GM12872 (cell line): ENCODE measurements around the gene PRKACA.
A peak's percentile ranks its signal among the peaks of the same experiment; 100 is the strongest.

Source experiments
- TF ChIP-seq, protein P1 (sequence below): IDR thresholded peaks from 3 replicates; pipeline ENCODE4 v1.5.1; 2011; ENCODE audit warnings: low read depth, mild to moderate bottlenecking, low read length, moderate library complexity; ENCODE audit not compliant: insufficient read depth

PRKACA gene

DNA sequence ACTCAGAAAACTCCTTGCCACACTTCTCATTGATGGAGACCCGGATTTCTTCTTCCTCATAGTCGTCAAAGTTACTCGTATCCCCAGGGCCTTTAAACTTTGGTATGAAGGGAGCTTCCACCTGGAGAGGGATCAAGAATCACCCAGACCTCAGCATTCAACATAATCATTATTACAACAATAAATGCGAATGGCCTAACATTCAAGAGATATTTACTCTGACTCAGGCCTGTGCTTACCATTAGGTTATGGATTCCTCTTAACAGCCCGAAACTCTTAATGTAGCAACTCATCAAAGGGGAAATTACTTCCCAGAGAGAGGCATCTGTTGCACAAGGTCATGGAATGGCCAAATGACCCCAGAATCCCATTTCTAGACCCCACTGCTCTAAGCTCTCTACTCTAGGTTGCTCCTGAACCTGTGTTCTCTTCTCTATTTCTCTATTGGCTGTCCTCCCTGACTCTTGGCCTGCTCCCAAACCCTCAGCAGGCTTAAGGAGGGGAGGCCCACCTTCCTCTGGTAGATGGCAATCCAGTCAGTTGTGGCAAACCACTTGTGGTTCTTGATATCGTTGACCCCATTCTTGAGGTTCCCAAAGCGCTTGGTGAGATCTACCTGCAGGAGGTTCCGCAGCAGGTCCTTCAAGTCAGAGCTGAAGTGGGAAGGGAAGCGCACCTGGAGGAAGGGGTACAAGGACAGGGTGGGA lies 24.3 kb downstream of the PRKACA start:
- TF ChIP-seq, protein P1, sequence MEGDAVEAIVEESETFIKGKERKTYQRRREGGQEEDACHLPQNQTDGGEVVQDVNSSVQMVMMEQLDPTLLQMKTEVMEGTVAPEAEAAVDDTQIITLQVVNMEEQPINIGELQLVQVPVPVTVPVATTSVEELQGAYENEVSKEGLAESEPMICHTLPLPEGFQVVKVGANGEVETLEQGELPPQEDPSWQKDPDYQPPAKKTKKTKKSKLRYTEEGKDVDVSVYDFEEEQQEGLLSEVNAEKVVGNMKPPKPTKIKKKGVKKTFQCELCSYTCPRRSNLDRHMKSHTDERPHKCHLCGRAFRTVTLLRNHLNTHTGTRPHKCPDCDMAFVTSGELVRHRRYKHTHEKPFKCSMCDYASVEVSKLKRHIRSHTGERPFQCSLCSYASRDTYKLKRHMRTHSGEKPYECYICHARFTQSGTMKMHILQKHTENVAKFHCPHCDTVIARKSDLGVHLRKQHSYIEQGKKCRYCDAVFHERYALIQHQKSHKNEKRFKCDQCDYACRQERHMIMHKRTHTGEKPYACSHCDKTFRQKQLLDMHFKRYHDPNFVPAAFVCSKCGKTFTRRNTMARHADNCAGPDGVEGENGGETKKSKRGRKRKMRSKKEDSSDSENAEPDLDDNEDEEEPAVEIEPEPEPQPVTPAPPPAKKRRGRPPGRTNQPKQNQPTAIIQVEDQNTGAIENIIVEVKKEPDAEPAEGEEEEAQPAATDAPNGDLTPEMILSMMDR = no peak

DNA sequence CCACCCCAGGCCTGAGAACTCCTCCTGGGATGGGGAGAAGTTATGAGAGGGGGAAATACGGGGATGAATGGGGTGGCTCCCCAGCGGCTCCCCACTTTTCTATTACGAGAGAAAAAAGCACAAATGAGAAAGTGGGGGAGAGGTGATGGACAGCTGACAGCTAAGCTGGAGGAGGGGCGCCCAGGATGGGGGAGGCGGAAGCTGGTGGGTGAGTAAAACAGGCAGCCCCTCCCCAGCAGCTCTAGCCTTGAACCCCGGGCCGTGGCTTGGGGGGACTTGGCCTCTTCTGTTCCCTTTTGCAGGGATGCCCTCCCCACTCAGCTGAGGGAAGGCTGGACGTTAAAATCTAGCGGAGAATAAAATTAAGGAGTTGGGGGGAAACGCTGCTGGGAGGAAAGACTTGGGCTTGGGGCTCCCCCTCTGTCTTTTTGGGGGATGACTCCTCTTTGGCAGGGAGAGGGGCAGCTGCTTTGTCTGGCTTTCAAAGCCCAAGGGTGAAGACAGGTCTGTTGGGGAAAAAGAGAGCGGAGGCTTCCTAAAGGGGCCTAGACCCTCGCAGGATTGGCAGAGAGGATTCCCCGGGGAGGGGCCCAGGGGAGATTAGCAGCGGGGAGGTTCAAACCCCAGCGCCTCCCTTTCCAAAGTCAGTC lies 25.6 kb downstream of the PRKACA start:
- TF ChIP-seq, protein P1 = peak; percentile 31; the same call in 1 of the 3 replicates

DNA sequence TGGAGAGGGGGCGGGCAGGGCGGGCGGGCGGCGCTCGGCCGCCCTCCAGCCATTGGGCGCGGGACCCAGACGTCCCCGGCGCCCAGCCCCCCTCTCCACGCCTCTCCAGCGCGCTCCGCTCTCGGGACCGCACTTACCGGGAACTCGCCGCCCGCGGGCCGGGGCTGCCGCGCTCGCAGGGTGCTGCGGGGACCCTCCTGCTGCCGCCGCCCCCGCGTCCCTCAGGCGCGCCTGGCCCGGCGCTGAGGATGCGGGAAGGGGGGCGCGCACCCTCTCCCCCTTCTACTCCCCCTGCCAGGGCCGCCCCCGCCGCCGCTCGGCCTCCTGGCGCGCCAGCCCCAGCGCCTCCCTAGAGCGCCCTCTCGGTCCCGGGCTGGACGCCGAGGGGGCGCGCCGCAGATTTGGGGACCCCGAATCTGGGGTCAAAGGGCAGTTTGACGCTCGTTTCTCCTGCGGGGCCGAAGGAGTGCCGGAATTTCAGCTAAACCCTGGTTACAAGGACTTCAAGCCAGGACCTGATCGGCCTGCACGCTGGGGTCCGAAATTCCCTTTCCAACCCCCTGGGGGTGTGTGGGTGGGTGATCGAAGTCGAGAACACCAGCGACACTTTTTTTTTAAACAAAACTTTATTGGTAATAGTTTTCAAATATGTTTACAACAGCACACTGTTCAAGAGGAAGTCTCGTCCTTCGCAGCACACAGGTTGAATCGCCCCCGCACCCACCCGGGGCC lies 26.3 kb downstream of the PRKACA start:
- TF ChIP-seq, protein P1 = peak; percentile 24; the same call in 1 of the 3 replicates

DNA sequence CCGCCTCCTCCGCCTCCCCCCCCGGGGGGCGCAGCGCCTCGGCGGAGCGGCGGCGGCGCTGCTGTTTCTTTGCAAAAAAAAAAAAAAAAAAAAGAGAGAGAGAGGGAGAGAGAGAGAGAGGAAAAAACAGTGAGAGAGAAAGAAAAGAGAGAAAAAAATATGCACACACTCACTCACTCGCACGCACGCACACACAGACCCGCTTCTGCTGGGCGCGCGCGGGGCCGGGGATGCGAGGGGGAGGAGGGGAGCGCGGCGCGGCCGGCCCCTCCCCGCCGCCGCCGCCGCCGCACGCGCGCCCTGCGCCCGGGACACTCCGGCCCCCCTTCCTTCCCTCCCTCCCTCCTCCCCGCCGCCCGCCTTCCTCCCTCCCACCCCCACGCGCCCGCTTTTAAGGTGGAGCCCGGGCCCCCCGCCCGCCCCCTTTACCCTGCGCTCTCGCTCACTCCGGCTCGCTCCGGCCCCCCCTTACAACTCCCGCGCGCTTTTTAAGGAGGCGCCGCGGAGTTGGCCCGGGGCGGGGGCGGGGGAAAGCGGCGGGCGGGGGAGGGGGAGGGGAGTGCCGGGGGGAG lies 27.0 kb downstream of the PRKACA start, which contains the start of gene SAMD1:
Gene SAMD1 (minus strand): TSS at position 243 of the 572 bp plus-strand sequence.
- TF ChIP-seq, protein P1 = no peak

DNA sequence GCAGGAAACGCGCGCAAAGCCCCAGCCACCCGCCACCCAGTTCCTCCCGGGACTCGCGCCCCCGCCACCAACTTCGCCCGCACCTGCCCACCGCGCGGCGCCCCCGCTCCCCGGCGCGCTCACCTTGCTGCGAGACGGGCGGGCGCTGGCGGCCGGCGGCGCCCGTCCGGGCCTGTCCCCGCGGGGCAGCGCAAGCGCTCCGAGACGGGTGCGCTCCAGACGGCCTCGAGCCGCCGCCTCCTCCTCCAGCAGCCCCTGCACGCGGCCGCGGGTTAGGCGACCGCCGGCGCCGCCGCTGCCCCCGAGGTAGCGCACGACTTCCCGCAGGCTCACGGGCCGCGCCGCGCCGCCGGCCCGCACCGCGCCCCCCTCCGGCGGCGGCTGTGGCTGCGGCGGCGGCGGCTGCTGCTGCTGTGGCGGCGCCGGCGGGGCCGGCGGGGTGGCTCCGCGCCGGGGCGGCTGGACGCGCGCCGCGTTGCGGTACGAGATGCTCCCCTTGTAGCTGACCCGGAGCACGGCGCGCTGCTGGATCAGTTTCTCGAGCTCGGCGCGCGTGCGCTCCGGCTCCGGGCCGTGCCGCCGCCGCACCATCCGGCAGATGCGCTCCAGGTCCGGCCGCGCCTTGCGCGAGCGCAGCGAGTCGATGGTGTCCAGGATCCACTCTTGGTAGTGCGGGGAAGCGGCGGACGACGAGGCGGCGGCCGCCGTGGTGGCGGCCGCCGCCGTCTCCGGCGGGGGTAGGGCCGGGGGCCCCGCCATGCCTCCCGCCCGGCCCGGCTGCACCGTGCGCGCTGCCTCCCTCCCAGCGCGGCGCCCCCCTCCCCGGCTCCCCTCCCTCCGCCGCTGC lies 27.7 kb downstream of the PRKACA start:
- TF ChIP-seq, protein P1 = no peak

DNA sequence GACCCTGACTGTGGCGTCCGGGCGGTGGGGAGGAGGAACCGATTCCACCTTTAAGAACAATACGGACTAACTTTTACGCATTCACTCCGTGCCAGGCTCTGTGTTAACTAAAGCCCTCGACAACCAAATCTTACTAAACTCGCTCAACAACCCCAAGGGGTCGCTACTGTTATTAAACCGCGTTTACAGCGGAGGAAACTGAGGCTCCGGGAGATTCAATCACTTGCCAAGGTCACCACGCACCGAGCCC lies 28.2 kb downstream of the PRKACA start:
- TF ChIP-seq, protein P1 = 0 out of 3 replicates have a peak, but pooled peaks have one; percentile 21
